ENCODE data around the gene GARS1.

DNA sequence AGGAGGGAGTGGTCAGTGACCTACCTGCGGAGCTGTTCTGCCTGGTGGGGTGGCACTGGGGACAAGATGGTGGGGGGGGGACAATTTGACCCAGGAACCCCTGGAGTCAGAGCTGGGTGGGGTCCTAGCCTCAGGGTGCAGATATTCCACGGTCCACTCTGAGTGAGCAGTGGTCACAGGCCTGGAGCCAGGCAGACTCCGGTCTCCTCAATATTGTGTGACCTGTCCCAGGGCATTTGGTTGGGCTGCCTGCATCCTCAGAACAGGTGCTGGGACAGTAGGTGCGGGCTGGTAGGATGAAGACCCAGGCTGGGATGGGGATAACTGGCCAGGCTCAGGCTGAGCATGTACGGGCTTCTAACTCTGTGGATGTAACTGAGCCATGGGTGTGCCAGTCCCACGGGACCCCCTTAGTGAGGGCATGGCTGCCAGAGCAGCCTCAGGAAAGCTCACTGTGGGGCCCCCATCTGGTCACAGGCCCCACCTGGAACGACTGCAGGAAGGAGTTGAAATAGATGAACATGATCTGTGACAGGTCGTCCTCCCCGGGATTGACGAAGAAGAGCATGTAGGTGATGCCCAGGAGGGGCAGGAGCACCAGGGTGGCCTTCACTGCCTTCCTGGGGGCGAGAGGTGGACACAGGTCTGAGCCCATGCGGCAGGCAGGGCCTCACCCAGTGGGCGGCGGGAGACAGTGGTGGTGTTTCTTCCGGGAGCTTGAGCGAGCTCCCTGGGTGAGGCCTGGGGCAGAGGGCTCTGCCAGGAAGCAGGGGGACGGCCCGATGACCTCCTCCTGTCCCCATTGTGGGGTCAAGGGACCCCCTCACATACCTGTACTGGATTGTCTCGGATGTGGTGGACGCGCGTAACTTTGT lies 60.7 kb downstream of the GARS1 start:
- TF ChIP-seq, protein P1, sequence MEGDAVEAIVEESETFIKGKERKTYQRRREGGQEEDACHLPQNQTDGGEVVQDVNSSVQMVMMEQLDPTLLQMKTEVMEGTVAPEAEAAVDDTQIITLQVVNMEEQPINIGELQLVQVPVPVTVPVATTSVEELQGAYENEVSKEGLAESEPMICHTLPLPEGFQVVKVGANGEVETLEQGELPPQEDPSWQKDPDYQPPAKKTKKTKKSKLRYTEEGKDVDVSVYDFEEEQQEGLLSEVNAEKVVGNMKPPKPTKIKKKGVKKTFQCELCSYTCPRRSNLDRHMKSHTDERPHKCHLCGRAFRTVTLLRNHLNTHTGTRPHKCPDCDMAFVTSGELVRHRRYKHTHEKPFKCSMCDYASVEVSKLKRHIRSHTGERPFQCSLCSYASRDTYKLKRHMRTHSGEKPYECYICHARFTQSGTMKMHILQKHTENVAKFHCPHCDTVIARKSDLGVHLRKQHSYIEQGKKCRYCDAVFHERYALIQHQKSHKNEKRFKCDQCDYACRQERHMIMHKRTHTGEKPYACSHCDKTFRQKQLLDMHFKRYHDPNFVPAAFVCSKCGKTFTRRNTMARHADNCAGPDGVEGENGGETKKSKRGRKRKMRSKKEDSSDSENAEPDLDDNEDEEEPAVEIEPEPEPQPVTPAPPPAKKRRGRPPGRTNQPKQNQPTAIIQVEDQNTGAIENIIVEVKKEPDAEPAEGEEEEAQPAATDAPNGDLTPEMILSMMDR (IDR thresholded peaks at IDR 0.05): no peak
- TF ChIP-seq POLR2A (IDR thresholded peaks at IDR 0.05): no peak
